ENCODE measurements around the gene SST.

GRCh38 chr3:187640569-187641059 lies 29.6 kb downstream of the SST start:
- TF ChIP-seq CTBP1 (IDR thresholded peaks at IDR 0.05; ENCODE audit: borderline replicate concordance), result no peak
- TF ChIP-seq SP1 (IDR thresholded peaks at IDR 0.05), result no peak
- no peak for TF ChIP-seq BHLHE40 (IDR thresholded peaks at IDR 0.05; ENCODE audit: borderline replicate concordance)
- no peak for TF ChIP-seq FOXA1 (IDR thresholded peaks at IDR 0.05)
- TF ChIP-seq L3MBTL2 (conservative IDR thresholded peaks at IDR 0.05), result no peak
- TF ChIP-seq FOXK2 (IDR thresholded peaks at IDR 0.05), result no peak
- no peak for TF ChIP-seq SUZ12 (IDR thresholded peaks at IDR 0.05)
- TF ChIP-seq PKNOX1 (IDR thresholded peaks at IDR 0.05), result no peak
- no peak for TF ChIP-seq FOXM1 (IDR thresholded peaks at IDR 0.05; ENCODE audit: borderline replicate concordance)
- no peak for TF ChIP-seq ZNF384 (IDR thresholded peaks at IDR 0.05)
- TF ChIP-seq TARDBP (IDR thresholded peaks at IDR 0.05), result no peak
- TF ChIP-seq LEF1 (IDR thresholded peaks at IDR 0.05; ENCODE audit: borderline replicate concordance), result no peak
- no peak for TF ChIP-seq ELF4 (IDR thresholded peaks at IDR 0.05)
- TF ChIP-seq ARNT (IDR thresholded peaks at IDR 0.05), result no peak

Measured in HEK293T (cell line).